Astrocyte (in vitro differentiated cells and primary cell): ENCODE results near the gene B3GAT3. TPM values are rescaled to one million over a fixed set of nuclear protein-coding genes. Genes with fewer than 3 reads are reported as not detected.
"Not testable (repeated sequence)": the region's sequence is repeated elsewhere in the genome, so short reads cannot be mapped to it uniquely, and the experiment has no call there.

Experiments
- DNase-seq: peaks from one replicate; pipeline ENCODE4 v3.0.0-alpha.2; 2010; ENCODE audit warnings: low read depth
- FAIRE-seq: peaks from 2 replicates; lab custom pipeline; 2011; peaks lifted over from hg19 to GRCh38; lab: Jason Lieb, UNC
- H2AFZ ChIP-seq: 2 replicates; pipeline ENCODE4 v1.6.0; 2012; ENCODE audit warnings: low read depth, low read length, inconsistent platforms
- H3K27ac ChIP-seq: 2 replicates; pipeline ENCODE4 v1.5.1; 2011; ENCODE audit warnings: low read depth, low read length, inconsistent platforms
- H3K27me3 ChIP-seq: 2 replicates; pipeline ENCODE4 v1.6.0; 2011; ENCODE audit warnings: low read length, inconsistent platforms; ENCODE audit not compliant: insufficient read depth
- H3K36me3 ChIP-seq: 2 replicates; pipeline ENCODE4 v1.5.1; 2011; ENCODE audit warnings: low read length, inconsistent platforms; ENCODE audit not compliant: insufficient read depth
- H3K4me1 ChIP-seq: 2 replicates; pipeline ENCODE4 v1.5.1; 2011; ENCODE audit warnings: low read length, inconsistent platforms; ENCODE audit not compliant: insufficient read depth
- H3K4me2 ChIP-seq: 2 replicates; pipeline ENCODE4 v1.6.0; 2012; ENCODE audit warnings: low read length, inconsistent platforms
- H3K4me3 ChIP-seq: 2 replicates; pipeline ENCODE4 v1.5.1; 2011; ENCODE audit warnings: low read depth, mild to moderate bottlenecking, low read length, inconsistent platforms; ENCODE audit not compliant: insufficient read depth
- H3K79me2 ChIP-seq: 2 replicates; pipeline ENCODE4 v1.6.0; 2012; ENCODE audit warnings: mild to moderate bottlenecking, low read length, inconsistent platforms; ENCODE audit not compliant: insufficient read depth
- H3K9ac ChIP-seq: 2 replicates; pipeline ENCODE4 v1.6.0; 2012; ENCODE audit warnings: mild to moderate bottlenecking, low read length, inconsistent platforms
- H3K9me3 ChIP-seq: 2 replicates; pipeline ENCODE4 v1.5.1; 2012; ENCODE audit warnings: low read depth, mild to moderate bottlenecking, low read length, inconsistent platforms; ENCODE audit not compliant: insufficient read depth
- H4K20me1 ChIP-seq: 2 replicates; pipeline ENCODE4 v1.6.0; 2012; ENCODE audit warnings: low read length, inconsistent platforms; ENCODE audit not compliant: insufficient read depth
- H3K27ac Mint-ChIP-seq: one replicate; pipeline ENCODE4 v1.8.0; 2021; ENCODE audit warnings: mild to moderate bottlenecking, mixed read lengths; ENCODE audit not compliant: unreplicated experiment
- H3K27me3 Mint-ChIP-seq: one replicate; pipeline ENCODE4 v1.8.0; 2021; ENCODE audit warnings: low read depth, mixed read lengths; ENCODE audit not compliant: unreplicated experiment
- H3K36me3 Mint-ChIP-seq: one replicate; pipeline ENCODE4 v1.8.0; 2021; ENCODE audit warnings: low read depth, mixed read lengths; ENCODE audit not compliant: unreplicated experiment
- H3K4me1 Mint-ChIP-seq: one replicate; pipeline ENCODE4 v1.8.0; 2021; ENCODE audit warnings: low read depth, mixed read lengths; ENCODE audit not compliant: unreplicated experiment
- H3K4me3 Mint-ChIP-seq: one replicate; pipeline ENCODE4 v1.8.0; 2021; ENCODE audit warnings: mild to moderate bottlenecking, moderate library complexity, mixed read lengths; ENCODE audit not compliant: unreplicated experiment
- H3K9me3 Mint-ChIP-seq: one replicate; pipeline ENCODE4 v1.8.0; 2021; ENCODE audit warnings: mild to moderate bottlenecking, mixed read lengths; ENCODE audit not compliant: unreplicated experiment
- CTCF ChIP-seq: IDR thresholded peaks from 2 replicates; pipeline ENCODE4 v1.5.1; 2011; ENCODE audit warnings: low read depth, mild to moderate bottlenecking, inconsistent platforms, low read length, moderate library complexity; ENCODE audit not compliant: insufficient read depth
- EZH2 ChIP-seq: IDR thresholded peaks from 2 replicates; pipeline ENCODE4 v1.6.1; 2012; ENCODE audit warnings: mild to moderate bottlenecking, low read length, inconsistent platforms; ENCODE audit not compliant: insufficient read depth
- total RNA-seq: library from RNA; stranded (reverse); gene quantifications from 2 replicates; pipeline ENCODE4 v1.2.1, GENCODE V29; 2021

B3GAT3 gene
- total RNA-seq, 1 donor from 2014 or later = 52.4 TPM

DNA sequence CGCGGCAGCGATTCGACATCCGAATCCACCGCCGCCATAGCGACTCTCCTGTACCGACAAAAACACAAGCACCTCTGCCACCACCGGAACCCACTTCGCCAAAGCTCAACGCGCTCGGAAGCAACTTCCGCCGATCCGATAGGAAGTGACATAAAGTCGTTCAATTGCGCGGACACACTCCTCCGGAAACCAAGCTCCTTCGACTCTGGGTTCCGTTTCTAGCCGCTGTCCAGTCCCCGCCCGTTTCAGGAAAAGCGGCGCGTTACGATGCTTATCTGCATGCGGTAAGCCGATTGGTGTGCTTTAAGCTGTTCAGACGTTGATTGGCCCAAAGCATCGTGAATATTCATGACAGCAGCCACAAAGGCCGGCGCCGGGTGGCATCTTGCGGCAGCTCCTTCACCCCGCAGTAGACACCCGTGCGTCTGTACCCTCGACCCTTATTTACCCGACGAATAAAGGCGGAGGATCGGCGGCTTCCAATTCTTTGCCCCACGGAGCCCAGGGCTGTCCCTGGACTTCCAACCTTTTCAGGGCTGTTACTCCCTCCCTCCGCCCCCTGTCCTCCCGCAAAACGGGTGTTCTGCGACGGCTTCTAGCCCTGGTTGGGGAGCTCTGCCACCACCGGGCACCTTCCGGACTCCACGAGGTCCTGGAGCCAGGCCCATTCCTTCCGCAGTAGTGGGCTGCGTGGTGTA, 30.2 kb downstream of the B3GAT3 start, which contains the start of gene TUT1:
TSS of gene TUT1 (minus strand) at position 76 of the 698 bp plus-strand sequence. CDS start at position 38, 38 bp downstream.
- H3K9me3 ChIP-seq = no peaks in the 10 kb centered on the region
- H3K36me3 ChIP-seq = peaks cover 35% of the 10 kb centered on the region
- Mint-ChIP-seq H3K27ac (peak within 1 kb of the TSS; percentile 96), H3K27me3 (no peaks in the 10 kb centered on the region), H3K9me3 (no peaks in the 10 kb centered on the region), H3K36me3 (peaks cover 31% of the 10 kb centered on the region), H3K4me1 (peaks cover 7% of the 10 kb centered on the region), H3K4me3 (peak within 1 kb of the TSS; percentile 93)
- peak within 1 kb of the TSS; percentile 96 for H3K4me3 ChIP-seq
- DNase-seq (peak; percentile 99), FAIRE-seq (peak; percentile 64)
- peaks cover 10% of the 10 kb centered on the region for H3K4me1 ChIP-seq
- H3K27ac ChIP-seq = peak within 1 kb of the TSS; percentile 80
- TF ChIP-seq CTCF (no peak), EZH2 (no peak)
- peaks cover 36% of the 10 kb centered on the region for H4K20me1 ChIP-seq
- H3K4me2 ChIP-seq = peak within 1 kb of the TSS; percentile 93
- peaks cover 39% of the 10 kb centered on the region for H3K79me2 ChIP-seq
- H2AFZ ChIP-seq = peak within 1 kb of the TSS; percentile 81
- H3K9ac ChIP-seq = peak within 1 kb of the TSS; percentile 95
- H3K27me3 ChIP-seq = no peaks in the 10 kb centered on the region

- Mint-ChIP-seq H3K27me3 (no peaks in the 10 kb centered on the region), H3K9me3 (no peaks in the 10 kb centered on the region), H3K4me1 (peaks cover 7% of the 10 kb centered on the region), H3K36me3 (peaks cover 12% of the 10 kb centered on the region), H3K27ac (peak overlapping the region; percentile 69), H3K4me3 (peak overlapping the region; percentile 93)
- FAIRE-seq (no peak), DNase-seq (no peak)
- TF ChIP-seq EZH2 (no peak), CTCF (peak; percentile 17)
- Histone ChIP-seq H2AFZ (no peak overlapping the region), H3K36me3 (peaks cover 25% of the 10 kb centered on the region), H3K9me3 (no peaks in the 10 kb centered on the region), H4K20me1 (peaks cover 13% of the 10 kb centered on the region), H3K9ac (no peak overlapping the region), H3K27ac (no peak overlapping the region), H3K4me3 (no peak overlapping the region), H3K79me2 (peaks cover 31% of the 10 kb centered on the region), H3K4me1 (peaks cover 10% of the 10 kb centered on the region), H3K27me3 (no peaks in the 10 kb centered on the region), H3K4me2 (no peak overlapping the region)
These were observed 32.7 kb downstream of the B3GAT3 start for GRCh38 chr11:62588966-62589637.

DNA sequence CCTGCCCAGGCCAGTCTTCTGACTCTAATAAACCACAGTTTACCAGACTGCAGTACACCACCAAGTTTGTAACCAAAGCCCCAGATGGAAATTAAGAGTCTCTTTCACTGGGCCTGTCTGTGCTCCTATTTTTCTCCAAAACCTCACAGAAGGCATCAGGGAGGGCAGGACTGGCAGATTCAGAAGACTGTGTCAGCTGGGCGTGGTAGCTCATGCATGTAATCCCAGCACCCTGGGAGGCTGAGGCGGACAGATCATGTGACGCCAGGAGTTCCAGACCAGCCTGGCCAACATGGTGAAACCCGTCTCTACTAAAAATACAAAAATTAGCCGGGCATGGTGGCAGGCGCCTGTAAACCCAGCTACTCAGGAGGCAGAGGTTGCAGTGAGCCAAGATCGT, 36.4 kb downstream of the B3GAT3 start:
- H3K4me1 Mint-ChIP-seq, H3K4me2 ChIP-seq, H3K4me3 ChIP-seq, H4K20me1 ChIP-seq, H3K4me1 ChIP-seq, H3K9ac ChIP-seq, H3K4me3 Mint-ChIP-seq, H3K27me3 Mint-ChIP-seq, H2AFZ ChIP-seq, FAIRE-seq, H3K27ac Mint-ChIP-seq, H3K9me3 ChIP-seq, H3K9me3 Mint-ChIP-seq, H3K27ac ChIP-seq, H3K27me3 ChIP-seq, DNase-seq: not testable (repeated sequence)
- H3K36me3 Mint-ChIP-seq = peaks cover 11% of the 10 kb centered on the region
- Histone ChIP-seq H3K36me3 (peaks cover 24% of the 10 kb centered on the region), H3K79me2 (peaks cover 22% of the 10 kb centered on the region)

DNA sequence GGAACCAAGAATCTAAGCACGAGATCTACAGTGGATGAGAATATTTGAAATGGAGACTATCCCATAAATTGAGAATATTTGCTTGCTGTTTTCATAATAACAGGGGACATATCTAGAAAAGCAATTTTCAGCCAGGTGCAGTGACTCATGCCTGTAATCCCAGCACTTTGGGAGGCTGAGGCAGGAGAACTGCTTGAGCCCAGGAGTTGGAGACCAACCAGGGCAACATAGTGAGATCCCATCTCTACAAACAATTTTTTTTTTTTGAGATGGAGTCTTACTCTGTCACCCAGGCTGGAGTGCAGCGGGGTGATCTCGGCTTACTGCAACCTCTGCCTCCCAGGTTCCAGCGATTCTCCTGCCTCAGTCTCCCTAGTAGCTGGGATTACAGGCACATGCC, 40.1 kb downstream of the B3GAT3 start:
- H3K9me3 ChIP-seq, H3K4me1 Mint-ChIP-seq: not testable (repeated sequence)

More for the DNA sequence above, 40.1 kb downstream of the B3GAT3 start:
- H3K27me3 ChIP-seq, H3K27ac ChIP-seq, H3K4me1 ChIP-seq, H3K27ac Mint-ChIP-seq, H3K27me3 Mint-ChIP-seq, H4K20me1 ChIP-seq, H3K4me3 ChIP-seq, H3K9ac ChIP-seq, H2AFZ ChIP-seq, FAIRE-seq, H3K4me3 Mint-ChIP-seq, H3K4me2 ChIP-seq, H3K9me3 Mint-ChIP-seq, H3K36me3 Mint-ChIP-seq, DNase-seq: not testable (repeated sequence)
- Histone ChIP-seq H3K36me3 (peaks cover 18% of the 10 kb centered on the region), H3K79me2 (peaks cover 14% of the 10 kb centered on the region)
